NCI-H2107 (cell line): Measurements from ENCODE around the gene C2CD2L.
"Not testable (repeated sequence)": the region's sequence is repeated elsewhere in the genome, so short reads cannot be mapped to it uniquely, and the experiment has no call there.

ENCODE experiments used
- DNase-seq: peaks from one replicate; lab custom pipeline; 2025; lab: John Stamatoyannopoulos, UW

The C2CD2L gene

GRCh38 chr11:119115484-119116234 is 8.5 kb downstream of the C2CD2L start:
- no peak for DNase-seq

GRCh38 chr11:119116235-119116594 is 9.1 kb downstream of the C2CD2L start:
- DNase-seq, result no peak

GRCh38 chr11:119116601-119117000 is 9.5 kb downstream of the C2CD2L start:
- no peak for DNase-seq

GRCh38 chr11:119117004-119117706 is 10.0 kb downstream of the C2CD2L start:
- no peak for DNase-seq

- no peak for DNase-seq
Observed at GRCh38 chr11:119118227-119118626, 11.1 kb downstream of the C2CD2L start.

- no peak for DNase-seq
Observed at GRCh38 chr11:119118946-119119345, 11.8 kb downstream of the C2CD2L start.

GRCh38 chr11:119120639-119121007 is 13.5 kb downstream of the C2CD2L start:
- DNase-seq, result peak; percentile 42

GRCh38 chr11:119121008-119121810 is 14.1 kb downstream of the C2CD2L start, which contains the start of gene HINFP:
Gene HINFP, plus strand, starts transcription at chr11:119121580. Its CDS starts 5,365 bp downstream, at chr11:119126945.
- DNase-seq, result peak; percentile 96

- DNase-seq, result no peak
Observed at GRCh38 chr11:119121811-119122124, 14.6 kb downstream of the C2CD2L start.

GRCh38 chr11:119125821-119126220 is 18.7 kb downstream of the C2CD2L start:
- DNase-seq, result no peak

- DNase-seq, result no peak
Observed at GRCh38 chr11:119126675-119127268, 19.6 kb downstream of the C2CD2L start.

- DNase-seq, result no peak
Observed at GRCh38 chr11:119130662-119131061, 23.5 kb downstream of the C2CD2L start.

GRCh38 chr11:119134389-119134978 is 27.3 kb downstream of the C2CD2L start:
- DNase-seq, result no peak

- DNase-seq, result not testable (repeated sequence)
Observed at GRCh38 chr11:119139276-119139675, 32.1 kb downstream of the C2CD2L start.

GRCh38 chr11:119144825-119145486 is 37.8 kb downstream of the C2CD2L start:
- no peak for DNase-seq

GRCh38 chr11:119145551-119145950 is 38.4 kb downstream of the C2CD2L start:
- no peak for DNase-seq

GRCh38 chr11:119147604-119148333 is 40.6 kb downstream of the C2CD2L start:
- DNase-seq, result peak; percentile 53

- DNase-seq, result no peak
Observed at GRCh38 chr11:119148720-119149017, 41.5 kb downstream of the C2CD2L start.

- no peak for DNase-seq
Observed at GRCh38 chr11:119149018-119149785, 42.1 kb downstream of the C2CD2L start, which contains the start of gene ABCG4. Gene ABCG4, plus strand, starts transcription at chr11:119149052. Its CDS starts 914 bp downstream, at chr11:119149966.

GRCh38 chr11:119149786-119150275 is 42.7 kb downstream of the C2CD2L start:
- no peak for DNase-seq
